HG02610 (cell line): ENCODE results near the gene TMEM42.

Source experiments
- ATAC-seq: cut with Tn5 transposase; IDR thresholded peaks from one replicate; pipeline ENCODE4 v1.9.1; 2021; ENCODE audit warnings: mild to moderate bottlenecking, moderate library complexity; ENCODE audit not compliant: unreplicated experiment

Gene TMEM42

DNA sequence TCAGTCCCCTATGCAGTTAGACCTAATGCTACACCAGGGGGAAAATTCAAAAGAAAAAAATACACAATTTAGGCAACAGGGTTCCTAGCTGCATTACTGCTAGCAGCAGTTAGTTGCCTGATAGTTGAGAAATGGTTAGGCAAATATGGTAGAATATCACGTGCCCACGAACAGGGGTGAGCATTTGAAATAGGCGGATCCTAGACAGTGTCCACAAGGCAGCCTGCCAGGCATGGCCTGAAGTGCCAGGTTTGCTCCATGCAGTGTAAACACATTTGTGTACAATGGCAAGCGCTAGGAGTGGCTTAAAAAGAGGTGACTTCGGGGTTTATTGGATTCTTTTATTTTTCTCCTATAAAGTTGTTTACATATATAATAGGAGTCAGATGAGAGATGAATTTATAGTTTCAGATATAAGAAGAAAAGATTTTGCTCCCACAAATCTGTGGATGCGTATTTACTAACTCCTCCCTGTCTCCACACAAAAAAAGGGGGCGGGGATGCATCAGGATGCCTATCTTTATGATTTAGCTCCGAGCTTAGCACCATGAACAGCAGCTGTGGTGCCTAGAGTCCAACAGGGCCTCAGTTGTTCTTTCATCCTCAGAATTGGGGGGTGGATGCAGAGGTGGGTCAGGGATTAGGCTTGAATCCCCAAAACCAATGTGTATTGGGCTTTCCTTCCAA lies 8.8 kb downstream of the TMEM42 start:
- ATAC-seq: no peak

DNA sequence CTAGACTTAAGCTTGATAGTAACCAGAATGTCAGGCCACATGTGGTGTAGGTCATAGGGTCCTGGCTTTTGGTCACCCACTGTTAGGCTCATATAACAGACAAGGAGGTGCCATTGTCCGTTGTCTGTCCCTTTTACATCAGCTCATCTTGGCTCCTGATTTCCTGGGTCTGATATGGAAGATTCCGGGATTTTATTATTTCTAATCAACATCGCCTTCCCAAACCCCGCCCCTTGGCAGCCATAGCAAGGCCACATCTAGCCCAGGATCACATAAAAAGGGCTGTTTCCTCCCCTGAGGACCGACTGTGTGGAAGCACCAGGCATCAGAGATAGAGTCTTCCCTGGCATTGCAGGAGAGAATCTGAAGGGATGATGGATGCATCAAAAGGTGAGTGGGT lies 12.6 kb downstream of the TMEM42 start, which contains the start of gene TGM4:
Gene TGM4, plus strand, starts transcription at position 301 of the 400 bp plus-strand sequence. Its CDS starts 71 bp downstream, at position 372.
- ATAC-seq: no peak

DNA sequence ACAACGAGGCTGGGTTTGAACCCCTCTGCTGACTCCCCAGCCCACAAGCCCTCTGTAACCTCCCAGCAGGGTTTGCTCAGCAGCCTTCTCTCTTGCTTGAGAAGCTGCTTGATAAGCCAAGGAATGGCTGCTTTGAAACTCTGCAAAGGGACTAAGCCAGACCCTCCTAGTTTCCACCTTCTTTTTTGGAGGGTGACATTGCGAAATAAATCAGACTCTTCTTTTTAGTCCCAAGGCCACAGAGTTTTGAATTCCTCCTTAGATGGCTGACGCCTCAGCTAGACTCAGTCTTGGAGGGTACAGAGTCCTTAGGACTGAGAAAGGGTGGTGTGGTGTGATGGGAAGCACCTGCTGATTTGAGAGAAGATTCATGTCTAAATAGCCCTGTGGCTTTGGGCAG lies 13.9 kb downstream of the TMEM42 start:
- no peak for ATAC-seq

DNA sequence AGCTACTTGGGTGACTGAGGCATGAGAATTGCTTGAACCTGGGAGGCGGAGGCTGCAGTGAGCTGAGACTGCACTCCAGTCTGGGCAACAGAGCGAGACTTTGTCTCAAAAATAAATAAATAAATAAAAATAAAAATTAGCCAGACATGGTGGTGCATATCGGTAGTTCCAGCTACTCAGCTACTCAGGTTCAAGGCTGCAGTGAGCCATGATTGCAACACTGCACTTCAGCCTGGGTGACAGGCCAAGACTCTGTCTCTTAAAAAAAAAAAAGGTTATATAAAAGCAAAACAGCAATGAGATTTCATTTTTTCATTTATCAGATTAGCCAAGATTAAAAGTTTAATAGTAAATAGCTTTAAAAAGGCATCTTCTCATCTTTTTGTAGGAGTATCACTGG lies 15.6 kb downstream of the TMEM42 start:
- no peak for ATAC-seq

GRCh38 chr3:44880284-44880683 lies 18.6 kb downstream of the TMEM42 start:
- no peak for ATAC-seq

DNA sequence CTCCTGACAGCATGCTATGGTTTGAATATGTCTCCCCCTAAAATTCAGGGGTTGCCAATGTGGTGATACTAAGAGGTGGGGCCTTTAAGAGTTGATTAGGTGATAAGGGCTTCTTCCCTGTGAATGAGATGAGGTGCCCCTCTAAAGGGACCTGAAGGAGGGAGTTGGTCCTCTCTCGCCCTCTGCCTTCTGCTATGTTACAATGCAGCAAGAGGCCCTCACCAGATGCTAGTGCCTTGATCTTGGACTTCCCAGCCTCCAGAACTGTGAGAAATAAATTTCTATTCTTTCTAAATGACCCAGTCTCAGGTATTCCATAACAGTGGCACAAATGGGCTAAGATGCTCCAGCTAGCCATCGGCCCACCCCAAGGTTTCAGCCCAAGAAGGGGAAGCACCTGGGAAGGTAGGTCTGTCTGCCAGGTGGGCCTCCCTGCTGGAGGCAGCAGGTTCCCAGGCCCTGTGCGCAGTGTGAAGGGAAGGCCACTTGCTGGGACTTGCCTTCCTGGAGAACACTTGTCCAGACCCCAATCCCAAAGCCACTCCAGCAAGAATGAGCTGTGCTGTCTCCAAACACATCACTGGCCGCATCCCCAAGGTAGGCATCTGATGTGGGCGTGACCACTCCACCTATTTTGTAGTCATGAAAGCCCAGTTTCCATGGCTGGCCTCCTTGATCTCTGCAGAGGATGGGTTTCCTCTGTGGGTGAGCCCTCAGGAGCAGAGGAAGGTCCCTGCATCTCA lies 21.7 kb downstream of the TMEM42 start:
- ATAC-seq: no peak

- ATAC-seq: no peak
These were observed 22.3 kb downstream of the TMEM42 start for GRCh38 chr3:44883999-44884431.

DNA sequence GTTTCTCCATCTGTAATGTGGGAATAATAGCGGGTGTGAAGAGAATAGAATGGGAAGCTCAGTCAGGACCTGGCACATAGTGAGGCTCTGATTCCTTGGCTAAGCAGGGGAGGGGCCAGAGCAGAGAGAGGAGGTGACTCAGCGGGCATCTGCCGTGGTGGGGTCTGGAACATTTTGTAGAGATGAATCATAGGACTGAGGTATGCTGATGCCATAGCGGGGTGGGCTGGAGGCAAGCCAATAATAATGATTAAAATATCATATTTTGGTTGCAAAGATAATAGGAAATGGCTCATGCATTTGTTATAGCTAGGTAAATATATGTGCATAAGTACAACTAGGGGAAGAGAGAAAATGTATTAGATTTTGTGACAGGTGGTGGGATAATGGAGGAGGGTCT lies 23.9 kb downstream of the TMEM42 start:
- ATAC-seq: no peak

GRCh38 chr3:44886561-44886960 lies 24.8 kb downstream of the TMEM42 start:
- ATAC-seq: no peak

- no peak for ATAC-seq
These were observed 25.4 kb downstream of the TMEM42 start for GRCh38 chr3:44887101-44887500.

DNA sequence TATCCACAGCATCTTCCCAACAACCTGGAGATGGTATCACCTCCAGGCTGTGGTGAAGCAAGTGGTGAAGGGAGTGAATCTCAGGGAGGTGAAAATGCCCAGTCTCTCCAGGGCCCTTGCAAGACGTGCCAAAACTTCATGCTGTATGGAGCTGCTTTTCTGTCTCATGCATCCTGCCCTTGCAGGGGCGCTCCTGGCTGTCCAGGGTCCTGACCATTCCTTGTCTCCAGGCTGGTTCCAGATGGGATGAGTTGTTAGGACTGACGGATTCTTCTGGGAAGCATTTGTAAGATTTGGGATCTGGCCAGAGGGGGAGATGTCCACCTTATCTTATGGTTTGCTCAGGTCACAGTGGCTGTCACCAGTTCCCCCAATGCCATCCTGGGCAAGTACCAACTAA lies 28.5 kb downstream of the TMEM42 start:
- no peak for ATAC-seq

DNA sequence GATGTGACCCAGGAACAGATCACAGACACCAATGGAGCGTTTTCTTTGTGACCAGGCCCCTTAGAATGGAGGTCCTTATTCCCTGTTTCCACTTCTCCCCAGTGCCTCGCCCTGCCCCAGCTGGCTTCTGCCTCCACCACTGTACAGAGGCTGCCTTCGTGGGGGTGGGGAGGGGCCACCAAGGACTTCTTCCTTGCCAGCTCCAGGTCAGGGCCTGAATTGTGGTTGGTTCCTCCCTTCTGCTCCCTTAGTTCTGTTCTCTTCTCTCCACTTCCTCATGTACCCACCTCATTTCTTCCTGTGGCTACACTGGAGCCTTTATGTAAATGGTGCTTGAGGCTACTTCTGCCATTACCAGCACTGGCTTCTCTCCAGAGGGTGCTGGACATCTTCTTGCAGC lies 29.1 kb downstream of the TMEM42 start:
- ATAC-seq: no peak

- no peak for ATAC-seq
These were observed 31.0 kb downstream of the TMEM42 start for GRCh38 chr3:44892689-44893088.

GRCh38 chr3:44893097-44893496 lies 31.4 kb downstream of the TMEM42 start:
- ATAC-seq: no peak

- no peak for ATAC-seq
These were observed 32.8 kb downstream of the TMEM42 start for GRCh38 chr3:44894485-44894884.

- ATAC-seq: no peak
These were observed 34.7 kb downstream of the TMEM42 start for GRCh38 chr3:44896440-44896839.

DNA sequence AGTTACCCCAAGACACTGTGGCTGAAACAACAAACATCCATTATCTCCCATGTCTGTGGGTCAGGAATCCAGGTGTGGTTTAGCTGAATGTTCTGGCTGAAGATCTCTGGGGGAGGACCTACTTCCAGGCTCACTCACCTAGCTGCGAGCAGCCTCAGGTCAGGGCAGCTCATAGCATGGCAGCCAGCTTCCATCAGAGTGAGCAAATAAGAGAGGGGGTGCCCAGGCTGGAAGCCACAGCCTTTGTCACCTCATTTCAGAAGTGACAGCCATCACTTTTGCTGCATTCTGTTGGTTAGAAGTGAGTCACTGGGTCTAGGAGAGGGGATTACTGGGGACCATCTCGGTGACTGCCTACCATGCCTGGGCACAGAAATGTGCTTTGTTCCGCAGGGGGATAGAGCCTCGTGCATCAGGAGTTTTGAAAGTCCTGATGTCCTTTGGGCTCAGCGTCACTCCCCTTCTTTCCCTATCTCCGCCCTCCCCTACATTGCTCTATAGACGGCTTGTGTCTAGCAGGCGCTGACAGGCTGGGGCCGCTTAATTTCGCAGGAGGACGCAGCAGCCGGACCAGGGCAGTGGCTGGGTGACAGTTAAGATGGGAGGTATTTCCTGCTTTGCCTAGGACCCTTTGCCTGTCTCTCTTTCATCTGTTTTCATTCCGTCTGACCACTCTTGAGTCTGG lies 38.1 kb downstream of the TMEM42 start:
- no peak for ATAC-seq

GRCh38 chr3:44902628-44903027 lies 40.9 kb downstream of the TMEM42 start:
- no peak for ATAC-seq

GRCh38 chr3:44903314-44903713 lies 41.6 kb downstream of the TMEM42 start:
- ATAC-seq: no peak

- ATAC-seq: no peak
These were observed 42.0 kb downstream of the TMEM42 start for GRCh38 chr3:44903751-44904150.

DNA sequence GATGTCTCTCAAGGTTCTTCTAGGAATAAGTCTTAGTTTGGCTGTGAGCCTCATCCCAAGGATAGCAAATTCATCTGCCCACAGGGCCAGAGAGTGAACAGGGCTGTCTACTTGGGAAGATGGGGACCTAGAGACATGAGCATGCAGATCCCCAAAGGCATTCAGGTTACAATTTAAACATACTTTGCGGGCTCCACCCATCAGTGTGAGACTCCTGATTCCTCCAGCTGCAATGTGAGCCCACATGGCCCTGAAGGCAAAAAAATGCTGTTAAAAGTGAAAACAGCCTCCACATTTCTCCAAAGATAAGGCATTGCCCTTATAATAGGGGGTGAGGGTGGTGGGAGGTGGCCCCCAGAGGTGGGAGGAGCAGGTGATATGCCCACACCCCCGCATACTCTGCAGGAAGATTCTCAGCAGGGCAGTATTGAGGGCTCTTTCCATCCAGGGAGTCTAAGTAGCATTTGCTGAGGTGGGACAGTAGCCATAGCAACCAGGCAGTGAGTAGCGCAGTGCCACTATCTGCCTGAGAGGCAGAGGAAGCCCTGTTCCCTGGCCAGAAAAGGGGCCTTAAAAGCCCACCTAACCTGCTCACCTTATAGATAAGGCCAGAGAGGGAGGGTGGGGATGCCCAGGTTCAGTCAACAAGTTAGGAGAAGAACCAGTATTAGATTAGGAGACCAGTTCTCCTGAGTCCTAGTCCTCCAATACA lies 43.9 kb downstream of the TMEM42 start:
- ATAC-seq: no peak
